GM19239 (cell line): ENCODE results near the gene INPP5A.

Experiments
- DNase-seq: peaks from one replicate; pipeline ENCODE4 v3.0.0; 2011; ENCODE audit warnings: low spot score; ENCODE audit not compliant: insufficient read length
- FAIRE-seq: peaks from 2 replicates; lab custom pipeline; 2011; peaks lifted over from hg19 to GRCh38; lab: Jason Lieb, UNC

Gene INPP5A

DNA sequence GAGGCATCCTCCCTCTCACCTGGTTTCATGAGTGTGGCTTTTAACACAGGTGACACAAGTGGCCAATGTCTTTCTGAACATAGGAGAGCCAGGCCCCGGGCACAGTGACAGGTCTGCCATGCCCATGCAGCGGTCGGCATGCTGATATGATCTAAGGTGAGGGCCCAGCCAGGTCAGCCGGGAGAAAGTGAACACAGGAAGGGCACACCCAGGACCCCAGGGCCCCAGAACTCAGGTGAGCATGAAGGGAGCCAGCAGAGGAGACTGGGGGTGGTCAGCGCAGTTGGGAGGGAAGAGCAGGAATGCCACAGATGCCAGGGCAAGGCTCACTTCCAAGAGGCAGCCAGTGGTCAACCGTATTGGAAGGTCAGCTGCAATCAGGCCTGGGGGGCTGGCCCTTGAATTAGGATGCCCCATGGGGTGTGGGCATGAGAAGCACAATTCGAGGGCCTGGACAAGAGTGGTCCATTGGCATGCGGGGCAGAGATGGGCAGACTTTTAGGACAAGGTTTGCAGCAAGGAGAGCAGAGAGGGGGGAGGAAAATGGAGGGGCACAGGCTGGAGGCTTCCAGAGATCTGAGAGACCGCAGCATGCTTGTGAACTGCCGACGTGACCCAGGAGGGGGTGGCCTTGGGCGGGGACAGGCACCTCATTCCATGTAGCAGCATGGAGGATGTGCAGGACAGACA, 3.9 kb upstream of the INPP5A start:
- no peak for FAIRE-seq

DNA sequence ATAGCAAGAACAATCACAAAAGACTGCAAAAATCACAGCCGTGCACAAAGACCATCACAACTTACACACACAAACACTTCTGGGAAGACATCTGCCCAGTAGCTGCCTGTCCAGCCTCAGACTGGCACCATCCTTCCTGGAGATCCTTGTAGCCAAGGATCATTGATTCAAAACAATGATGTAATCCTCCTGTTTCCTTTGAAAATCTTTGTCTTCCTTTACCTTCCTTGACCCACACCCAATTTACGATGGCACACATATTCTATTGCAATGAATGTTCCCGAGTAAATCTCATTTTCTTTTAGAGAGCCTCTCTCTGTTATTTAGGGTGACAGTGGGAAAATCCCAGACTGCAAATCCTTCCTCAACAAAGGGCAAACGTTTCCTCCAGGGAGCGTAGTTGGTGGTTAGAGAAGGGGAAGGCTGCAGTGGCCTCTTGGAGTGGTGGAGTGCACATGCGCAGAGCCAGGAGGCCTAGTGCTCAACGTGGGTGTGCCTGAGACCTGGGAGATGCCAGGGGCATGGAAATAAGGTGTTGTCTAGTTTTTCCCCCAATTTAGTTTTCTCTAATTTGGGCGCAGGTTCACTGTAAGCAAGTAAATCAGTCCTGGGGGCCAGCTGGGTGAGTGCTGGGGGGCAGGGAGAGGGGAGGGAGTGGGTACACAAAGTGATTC, 3.1 kb upstream of the INPP5A start:
- DNase-seq (no peak), FAIRE-seq (no peak)

More for the DNA sequence above, 3.9 kb upstream of the INPP5A start:
- DNase-seq = no peak

DNA sequence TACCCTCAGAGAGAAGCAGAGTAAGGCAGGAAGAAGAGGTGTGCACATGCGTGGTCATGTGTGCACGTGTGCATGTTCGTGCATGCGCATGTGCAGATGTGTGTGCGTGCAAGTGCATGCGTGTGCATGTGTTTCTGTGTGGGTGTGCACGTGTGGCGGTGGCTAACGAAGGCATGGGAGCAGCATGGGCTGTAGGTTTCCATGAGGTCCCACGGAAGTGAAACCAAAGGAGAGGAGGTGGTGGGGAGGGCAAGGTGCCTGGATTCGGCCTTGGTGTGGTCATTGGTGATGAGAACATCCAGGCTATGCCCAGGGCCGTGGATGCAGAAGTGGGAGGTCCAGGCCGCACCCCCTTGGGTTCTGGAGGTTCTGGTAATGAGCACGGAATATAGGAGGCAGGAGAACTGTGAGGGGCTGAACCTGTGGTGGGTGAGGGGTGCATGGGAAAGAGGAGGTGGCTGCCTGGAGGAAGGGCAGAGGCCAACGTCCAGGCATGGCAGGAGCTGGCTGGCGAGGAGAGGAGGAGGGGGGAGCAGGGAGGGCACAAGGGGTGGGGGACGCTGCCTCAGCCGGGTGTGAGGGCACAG, 2.4 kb upstream of the INPP5A start:
- FAIRE-seq (no peak), DNase-seq (no peak)

DNA sequence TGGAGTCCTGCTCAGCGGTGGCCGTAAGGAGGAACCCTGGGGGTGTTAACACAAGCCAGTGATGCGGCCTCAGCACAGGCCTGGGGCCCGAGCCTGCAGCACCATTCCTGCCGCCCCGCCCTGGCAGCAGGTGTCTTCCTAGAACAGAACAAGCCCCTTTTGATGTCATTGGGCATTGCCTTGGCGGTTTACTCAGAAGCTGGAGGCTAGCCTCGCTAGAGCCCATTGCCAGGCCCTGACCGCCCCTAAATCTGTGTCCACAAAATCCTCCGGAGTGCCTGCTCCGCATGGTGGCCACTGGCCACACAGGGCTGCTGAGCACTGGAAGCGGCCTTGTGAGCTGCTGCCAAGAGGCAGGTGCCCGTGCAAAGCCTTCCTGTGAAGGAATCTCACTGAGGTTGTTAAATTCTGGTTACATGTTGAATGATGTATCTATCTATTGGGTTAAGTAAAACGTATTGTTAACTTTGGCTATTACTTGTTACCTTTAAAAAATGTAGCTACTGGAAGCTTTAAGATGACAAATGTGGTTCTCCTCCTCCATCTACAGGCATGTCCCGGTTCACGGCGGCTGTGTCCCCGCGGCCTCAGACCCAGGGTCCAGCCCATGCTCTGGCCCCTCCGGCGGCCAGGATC, 1.2 kb upstream of the INPP5A start:
- DNase-seq (no peak), FAIRE-seq (peak; percentile 26)

DNA sequence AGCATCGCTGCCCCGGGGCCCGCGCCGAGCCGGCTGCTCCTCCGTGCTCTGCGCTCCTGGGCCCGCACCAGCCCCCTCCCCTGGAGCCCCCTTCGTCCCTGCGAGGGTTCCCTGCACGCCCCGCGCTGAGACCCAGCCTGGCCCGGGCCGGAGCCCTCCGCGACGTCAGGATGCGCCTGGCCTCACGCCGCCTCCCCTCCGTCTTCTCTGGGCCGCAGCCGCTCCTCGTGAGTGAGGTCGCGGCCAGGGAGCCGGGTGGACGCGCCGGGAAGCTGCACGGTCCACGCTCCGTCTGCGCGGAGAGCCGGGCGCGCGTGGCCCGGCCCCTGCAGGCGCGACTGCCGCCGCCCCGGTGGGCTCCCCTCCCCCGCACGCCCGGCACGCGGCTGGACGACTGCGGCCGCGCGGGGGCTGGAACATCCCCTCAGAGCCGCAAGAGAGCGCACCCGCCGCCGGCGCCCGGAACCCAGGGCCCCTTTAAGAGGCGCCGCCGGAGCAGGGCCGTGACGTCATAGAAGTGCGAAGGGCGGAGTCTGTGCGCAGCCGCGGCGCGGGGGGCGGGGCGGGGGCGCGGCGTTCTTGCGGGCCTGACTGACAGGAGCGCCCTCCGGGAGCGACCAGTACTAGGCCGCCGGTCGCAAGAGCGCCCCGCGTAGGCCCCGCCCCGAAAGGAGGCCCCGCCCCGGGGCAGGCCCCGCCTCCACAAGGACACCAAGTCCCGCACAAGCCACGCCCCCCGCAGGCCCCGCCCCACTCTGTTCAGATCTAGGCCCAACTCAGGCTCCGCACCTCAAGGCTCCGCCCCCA, 507 bp upstream of the INPP5A start:
- DNase-seq (peak; percentile 99), FAIRE-seq (no peak)

DNA sequence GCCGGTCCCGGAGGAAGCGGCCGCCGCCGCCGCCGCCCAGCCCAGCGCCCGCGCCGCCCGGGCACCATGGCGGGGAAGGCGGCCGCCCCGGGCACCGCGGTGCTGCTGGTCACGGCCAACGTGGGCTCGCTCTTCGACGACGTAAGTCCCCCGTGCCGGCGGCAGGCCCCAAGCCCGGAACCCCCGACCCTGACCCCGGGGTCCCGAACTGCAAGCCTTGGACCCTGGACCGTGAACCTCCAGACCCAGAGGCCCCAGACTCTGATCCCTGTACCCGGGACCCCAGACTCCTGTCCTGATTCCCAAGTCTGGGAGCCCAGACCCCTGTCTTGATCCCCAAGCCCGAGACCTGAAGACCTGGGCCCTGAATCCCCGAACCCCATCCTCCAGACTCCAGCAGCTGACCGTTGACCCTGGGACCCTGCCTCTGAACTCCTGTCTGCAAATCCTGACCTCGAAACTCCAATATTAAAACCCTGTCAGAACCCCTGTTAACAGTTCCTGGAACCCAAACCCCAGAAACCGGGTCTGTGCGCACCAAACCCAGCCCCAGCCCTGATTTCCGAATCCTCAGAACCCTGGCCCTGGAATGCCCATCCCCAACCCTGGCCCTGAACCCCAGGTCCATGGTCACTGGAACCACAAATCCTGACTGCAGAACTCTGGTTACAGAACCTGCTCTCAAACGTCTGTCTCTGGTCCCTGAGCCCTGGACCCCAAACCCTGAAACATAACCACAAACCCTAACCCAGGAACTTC, 623 bp downstream of the INPP5A start:
- FAIRE-seq = peak; percentile 35
- no peak for DNase-seq

DNA sequence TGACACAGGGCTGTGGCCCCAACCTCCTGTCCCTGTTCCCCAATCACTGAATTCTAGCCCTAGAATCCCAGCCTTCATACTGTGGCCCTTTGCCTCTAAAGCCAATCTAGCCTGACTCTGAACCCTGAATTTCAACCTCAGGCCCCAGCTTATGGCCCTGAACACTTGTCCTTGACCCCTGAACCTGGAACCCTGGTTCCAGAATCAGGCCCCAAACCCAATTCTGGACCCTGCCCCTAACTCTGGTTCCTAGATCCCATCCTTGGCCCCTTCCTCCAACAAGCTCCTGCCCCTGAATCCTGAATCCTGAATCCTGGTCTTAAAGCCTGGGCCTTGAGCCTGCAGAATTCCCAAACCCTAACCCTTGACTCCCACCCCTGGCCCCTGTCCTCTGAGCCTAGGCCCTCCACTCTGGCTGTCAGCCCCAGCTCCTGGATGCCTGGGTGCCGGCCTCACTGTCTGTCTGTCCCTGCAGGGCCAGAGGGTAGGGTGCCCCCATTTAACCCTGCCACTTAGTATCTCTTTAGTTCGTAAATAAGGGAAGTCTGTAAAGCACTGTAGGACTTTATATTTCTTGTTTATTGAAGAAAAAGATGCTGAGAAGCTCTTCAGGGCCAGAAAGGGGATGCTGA, 1.3 kb downstream of the INPP5A start:
- no peak for DNase-seq
- peak; percentile 39 for FAIRE-seq

DNA sequence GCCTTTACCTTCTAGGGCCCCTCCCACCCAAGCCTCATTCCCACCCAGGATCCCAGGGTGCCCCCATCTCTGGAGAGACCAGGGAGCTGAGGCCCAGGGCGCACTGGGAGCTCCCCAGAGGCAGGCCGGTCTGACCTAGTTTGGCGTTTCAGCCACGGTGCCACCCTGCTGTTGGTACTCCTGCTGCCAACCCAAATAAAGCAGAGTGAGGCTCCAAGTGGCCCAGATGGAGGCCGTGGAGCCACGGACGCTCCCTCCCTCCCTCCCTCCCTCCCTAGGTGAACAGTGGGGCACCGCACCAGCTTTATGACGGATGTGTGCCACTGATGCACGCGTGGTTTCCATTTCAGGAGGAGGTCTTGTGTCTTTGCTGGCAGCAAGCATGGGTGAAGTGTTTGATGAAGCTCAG, 1.8 kb downstream of the INPP5A start:
- FAIRE-seq (peak; percentile 54), DNase-seq (no peak)

DNA sequence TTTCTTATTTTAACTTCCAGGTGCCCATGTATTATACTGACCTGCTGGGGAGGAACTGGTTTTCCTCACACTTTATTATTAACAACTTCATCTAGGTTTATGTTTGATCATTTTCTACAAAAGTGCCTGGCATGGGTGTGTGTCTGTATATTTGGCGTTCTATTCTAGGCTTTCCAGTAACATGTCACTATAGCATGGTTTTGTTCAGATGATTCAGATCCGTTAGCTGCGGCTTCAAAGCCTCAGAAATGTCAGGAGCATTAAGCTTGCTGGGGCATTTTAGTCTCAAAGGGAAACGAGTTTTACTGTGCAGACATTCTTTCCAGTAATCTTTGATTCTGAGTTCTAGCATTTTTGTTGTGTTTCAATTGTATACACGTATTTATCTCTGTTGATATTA, 2.3 kb downstream of the INPP5A start:
- DNase-seq (no peak), FAIRE-seq (peak; percentile 33)

DNA sequence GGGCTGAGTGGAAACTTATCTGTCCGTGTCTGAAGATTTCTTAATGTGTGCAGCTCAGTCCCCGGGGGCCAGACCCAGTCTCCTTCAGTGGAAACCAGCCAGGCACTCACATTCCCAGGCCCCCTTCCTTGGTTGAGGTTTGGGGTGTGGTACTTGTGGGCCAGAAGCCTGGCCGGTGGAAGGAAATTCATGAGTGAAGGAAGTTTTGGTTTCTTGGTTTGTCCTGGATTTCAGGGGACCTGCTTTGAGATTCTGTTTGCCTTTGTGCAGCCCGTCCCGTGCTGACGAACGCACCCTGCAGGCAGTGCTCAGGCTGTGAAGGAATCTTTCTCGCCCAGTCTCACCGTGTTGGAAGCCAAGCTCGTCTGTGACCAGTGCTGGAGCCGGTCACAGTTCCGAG, 2.9 kb downstream of the INPP5A start:
- peak; percentile 4 for FAIRE-seq

DNA sequence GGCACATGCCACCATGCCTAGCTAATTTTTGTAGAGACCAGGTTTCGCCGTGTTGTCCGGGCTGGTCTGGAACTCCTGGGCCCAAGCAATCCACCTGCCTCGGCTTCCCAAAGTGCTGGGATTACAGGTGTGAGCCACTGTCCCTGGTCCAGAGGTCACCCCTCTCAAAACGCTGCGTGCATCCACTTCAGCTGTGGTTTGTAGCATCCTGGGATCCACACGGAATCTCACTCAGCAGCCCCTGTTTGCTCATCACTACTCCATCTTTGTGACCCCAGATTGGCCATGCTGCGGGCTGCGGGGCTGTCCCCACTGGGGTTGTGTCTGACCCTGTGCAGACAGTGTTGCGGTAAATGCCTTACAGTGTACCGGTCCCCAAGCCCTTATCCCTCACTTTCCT, 3.5 kb downstream of the INPP5A start:
- FAIRE-seq (no peak), DNase-seq (no peak)

More for the DNA sequence above, 2.9 kb downstream of the INPP5A start:
- DNase-seq = no peak

DNA sequence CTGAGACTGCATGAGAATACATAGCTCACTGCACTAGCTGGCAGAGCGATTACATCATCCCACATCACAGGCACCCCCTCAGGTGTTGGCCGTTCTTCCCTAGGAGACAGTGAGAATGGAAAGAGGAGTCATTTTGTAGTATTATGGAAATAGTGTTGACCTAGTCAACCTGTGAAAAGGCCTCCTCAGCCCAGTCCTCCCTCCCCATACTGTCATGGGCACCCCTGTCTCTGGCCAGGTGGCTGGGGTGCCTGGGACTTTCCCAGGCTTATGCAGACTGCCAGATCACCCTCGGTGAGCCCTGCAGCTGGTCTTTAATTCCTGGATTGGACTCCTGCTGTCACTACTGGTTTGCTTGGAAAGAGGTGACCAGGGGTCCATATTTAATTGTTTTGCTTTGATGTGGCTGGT, 4.0 kb downstream of the INPP5A start:
- FAIRE-seq = peak; percentile 48

DNA sequence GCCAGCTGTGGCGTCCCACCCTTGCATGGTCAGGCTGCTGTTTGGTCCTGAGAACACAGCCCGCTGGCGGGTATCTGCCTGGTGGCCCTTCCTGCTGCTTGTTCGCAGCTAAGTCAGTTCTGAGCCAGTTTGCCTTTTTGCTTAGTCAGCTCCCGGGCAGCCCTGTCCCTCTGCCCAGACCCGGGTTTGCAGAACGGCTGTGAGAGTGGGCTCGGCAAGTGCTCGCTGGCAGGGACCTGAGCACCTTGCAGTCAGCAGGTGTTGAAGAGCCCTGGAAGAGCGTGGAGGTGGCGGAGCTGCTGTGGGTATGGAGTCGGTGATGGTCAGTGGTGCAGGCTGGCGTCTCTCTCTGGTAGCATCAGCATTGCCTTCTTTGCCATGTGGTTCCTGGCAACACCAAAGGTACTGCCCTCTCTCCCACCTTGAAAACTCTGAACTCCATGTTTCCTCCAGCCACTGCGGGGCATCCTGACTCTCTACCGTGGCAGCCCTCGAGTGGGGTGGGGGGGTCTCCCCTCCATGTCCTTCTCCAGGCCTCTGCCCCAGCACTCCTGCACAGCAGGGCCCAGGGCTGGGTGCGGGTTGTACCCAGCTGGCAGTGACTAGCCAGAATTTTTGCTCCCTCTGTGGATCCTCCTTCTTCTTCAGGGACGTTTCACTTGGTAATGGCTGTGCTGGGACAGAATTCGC, 4.6 kb downstream of the INPP5A start:
- DNase-seq (no peak), FAIRE-seq (no peak)

More for the DNA sequence above, 4.0 kb downstream of the INPP5A start:
- DNase-seq = no peak

DNA sequence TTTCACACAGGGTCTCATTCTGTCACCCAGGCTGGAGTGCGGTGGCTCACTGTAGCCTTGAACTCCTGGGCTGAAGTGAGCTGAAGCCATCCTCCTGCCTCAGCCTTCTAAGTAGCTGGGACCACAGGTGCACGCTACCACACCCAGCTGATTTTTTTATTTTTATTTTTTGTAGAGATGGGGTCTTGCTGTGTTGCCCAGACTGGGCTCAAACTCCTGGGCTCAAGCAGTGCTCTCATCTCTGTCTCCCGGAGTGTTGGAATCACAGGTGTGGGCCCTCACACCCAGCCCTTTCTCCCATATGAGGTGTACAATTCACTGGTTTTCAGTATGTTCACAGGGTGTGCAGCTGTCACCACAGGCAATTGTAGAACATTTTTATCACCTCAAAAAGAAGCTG, 5.2 kb downstream of the INPP5A start:
- FAIRE-seq (no peak), DNase-seq (no peak)

DNA sequence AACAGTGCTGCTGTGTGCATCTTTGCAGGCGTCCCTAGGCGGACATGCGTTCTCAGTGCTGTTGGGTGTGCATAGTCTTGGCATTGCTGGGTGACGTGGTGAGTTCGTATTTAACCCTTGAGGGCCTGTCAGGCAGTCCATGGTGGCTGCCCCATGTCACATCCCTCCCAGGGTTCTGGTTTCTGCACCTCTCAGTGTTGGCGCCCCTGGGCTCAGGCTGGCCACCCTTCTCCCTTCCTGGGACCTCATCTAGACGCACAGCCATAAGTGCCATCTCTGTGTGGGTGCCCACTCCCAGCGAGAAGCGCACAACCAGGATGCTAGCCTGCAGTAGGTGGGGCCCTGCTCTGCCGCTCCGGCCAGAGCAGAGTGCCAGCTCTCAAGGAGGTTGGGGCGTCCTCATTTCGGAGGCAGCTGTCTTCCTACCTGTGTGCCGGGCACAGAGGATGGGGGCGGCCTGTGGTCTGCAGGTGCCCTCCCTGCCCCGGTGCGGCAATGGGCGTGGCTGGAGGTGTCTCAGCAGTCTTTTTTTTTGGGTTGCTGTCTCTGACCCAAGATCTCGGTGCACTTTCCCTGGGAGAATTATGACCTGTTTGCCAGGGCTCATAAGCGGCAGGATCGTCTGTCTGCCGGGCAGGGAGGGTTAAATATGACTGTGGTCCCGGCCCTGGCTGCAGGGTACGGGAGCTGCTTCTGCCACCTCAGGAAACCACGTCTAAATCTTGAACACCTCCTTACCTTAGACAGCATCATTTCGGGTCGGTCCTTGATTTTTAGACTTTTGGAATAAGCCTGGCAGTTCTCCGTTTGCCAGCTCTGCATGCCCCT, 6.5 kb downstream of the INPP5A start:
- FAIRE-seq = no peak
- no peak for DNase-seq

DNA sequence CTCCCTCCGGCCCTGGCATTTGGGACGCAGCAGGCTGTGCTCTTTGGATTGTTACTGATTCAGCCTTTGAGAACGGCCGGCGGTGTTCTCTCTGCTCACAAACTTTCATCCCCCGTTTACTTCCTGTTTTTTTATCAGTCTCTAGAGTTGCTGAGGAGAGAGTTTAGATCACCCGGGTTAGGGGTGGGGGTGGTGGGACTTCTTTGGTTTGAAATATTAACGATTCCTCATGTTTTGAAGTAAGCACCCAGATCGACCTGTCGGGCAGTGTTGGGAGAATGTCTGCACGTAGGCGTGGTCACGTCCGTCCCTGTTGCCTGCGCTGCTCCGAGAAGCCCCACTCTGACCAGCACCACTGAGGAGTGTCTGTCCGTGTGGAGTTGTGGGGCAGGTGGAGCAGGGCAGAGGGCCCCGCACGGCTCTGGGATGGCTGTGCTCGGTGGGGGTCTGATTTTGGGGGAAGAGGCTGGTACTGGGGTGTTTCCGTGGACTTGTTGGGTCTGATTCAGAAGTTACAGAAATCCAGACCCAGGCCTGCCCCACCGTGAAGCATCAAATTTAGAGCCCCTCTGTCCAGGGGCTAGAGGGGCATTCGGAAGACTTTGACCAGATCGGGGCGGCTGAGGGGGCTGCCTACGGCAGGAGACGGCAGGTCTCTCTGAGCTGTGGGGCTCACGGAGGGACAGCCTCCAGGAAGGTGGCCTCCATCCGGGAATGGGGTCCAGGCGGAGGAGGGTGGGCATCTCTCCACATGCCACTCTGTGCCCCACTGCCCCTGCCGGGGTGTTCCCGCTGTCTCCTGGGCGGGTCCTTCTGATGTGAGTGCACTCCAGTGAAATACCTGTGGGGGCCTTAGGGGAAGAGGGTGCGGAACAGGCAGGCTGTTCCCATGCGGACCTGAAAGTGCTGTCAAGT, 7.4 kb downstream of the INPP5A start:
- FAIRE-seq (peak; percentile 73), DNase-seq (no peak)
